HG03521 (cell line): ENCODE data around the gene REV3L.
A peak's percentile ranks its signal among the peaks of the same experiment; 100 is the strongest.
"Not testable (repeated sequence)": the region's sequence is repeated elsewhere in the genome, so short reads cannot be mapped to it uniquely, and the experiment has no call there.

ENCODE experiments used
- ATAC-seq: cut with Tn5 transposase; IDR thresholded peaks from one replicate; pipeline ENCODE4 v1.9.1; 2021; ENCODE audit warnings: mild to moderate bottlenecking, moderate library complexity; ENCODE audit not compliant: unreplicated experiment

Gene REV3L

DNA sequence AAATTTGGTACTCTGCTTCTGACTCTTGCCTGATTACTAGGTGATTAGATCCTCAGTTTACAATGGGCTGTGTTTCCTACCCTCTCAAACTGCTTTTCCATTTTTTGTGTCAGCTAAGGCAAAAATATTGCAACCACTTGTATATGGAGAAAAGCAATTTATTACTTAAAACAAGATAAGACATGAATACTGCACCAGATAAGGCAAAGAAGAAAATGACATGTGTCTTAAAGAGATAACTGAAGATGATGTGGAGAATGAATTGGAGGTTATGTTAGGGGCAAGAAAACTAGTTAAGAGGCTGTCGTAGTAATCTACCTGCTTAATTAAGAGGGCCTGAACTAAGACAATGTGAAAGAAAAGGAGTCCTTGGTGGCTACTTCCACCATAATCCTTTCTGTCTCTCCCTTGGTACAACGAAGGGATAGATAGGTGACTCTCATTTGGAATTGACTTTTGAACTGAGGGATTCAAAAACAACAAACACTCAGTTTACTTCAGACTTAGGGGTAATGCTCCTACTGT is 16.3 kb upstream of the REV3L start:
- ATAC-seq: no peak

DNA sequence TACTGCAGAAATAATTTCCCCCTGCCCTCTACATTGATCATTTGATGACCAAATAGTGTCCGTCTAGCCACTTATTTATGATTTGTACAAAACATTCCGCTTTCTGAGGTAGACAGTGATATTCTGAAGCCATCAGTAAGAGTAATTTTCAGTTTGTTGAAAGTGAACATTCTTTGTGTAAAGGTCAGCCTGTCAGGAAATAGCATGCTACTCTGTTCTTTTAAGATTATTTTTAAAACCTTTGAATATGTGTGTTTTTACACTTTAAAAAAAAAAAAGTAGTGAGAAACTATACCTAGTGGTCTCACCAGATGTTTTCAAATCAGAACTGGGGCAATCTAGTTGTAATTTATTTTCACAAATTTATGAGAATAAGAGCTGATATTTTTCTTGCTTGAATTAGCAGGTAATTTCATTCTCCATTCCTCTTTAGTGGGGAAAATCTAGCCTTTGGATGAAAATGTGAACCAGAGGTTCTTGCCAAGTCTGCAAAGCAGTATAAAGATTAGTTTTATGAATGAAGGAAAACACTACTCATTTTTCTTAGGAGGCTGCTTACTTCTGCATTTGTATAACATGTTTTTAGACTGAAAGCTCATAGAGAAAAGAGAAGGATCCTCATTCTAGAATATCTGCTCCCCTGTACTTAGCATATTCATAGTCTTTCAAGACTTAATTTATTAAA is 12.1 kb upstream of the REV3L start:
- no peak for ATAC-seq

GRCh38 chr6:111492499-111492898 is 9.5 kb upstream of the REV3L start:
- ATAC-seq: no peak

DNA sequence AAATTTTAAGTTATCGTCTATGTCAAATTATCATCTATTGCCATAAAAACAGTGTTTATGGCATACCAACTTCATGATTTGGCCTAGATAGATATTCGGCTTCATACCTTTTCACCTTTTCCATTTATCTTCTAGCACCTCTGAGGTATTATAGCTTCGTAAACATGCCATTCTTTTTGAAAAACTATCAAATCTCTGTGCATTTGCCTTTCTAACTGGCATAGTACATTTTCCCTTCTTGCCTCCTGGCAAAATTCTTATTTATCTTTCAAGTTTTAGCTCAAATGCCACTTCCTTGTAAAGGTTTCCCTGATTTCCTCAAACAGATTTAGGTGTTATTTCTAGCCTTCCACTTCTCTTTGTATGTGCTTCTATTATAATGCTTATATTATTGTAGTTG is 7.0 kb upstream of the REV3L start:
- ATAC-seq: no peak

DNA sequence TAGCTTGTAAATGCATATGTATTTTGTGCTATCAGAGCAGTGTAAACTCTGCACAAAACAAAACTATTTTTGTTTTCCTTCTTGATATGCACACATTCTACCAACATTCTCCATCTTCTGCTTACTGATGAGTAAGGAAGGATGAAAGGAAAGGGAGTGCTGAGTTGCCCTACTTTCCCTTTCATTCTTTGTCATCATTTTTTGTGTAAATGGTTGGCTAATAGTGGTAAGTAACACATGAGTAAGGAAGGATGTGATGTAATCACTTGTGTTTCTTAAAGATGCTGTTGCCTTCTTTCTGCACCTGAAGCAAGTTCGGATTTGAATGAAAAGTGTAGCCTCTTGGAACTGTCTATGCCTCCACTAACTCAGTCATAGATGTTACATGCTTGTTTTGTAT is 4.6 kb upstream of the REV3L start:
- no peak for ATAC-seq

- ATAC-seq: no peak
Measured at GRCh38 chr6:111486921-111487320, 3.9 kb upstream of the REV3L start.

DNA sequence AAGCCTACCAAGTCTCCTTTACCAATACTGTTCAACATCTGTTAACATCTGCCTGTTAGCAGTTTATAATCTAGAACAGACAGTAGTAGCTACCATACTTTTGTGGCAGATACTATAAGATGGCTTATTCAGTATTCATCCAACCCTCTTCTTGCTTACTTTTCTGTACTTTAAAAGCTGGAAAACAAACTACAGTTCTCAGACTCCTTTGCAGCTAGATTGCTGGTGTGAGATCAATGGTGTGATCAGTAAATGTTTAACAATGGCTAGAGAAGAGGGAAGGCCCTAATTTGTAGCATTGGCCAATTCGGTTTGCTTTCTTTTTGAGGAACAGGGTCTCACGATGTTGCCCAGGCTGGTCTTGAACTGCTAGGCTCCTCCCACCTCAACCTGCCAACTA is 3.5 kb upstream of the REV3L start:
- ATAC-seq: no peak

GRCh38 chr6:111485342-111485741 is 2.3 kb upstream of the REV3L start:
- no peak for ATAC-seq

DNA sequence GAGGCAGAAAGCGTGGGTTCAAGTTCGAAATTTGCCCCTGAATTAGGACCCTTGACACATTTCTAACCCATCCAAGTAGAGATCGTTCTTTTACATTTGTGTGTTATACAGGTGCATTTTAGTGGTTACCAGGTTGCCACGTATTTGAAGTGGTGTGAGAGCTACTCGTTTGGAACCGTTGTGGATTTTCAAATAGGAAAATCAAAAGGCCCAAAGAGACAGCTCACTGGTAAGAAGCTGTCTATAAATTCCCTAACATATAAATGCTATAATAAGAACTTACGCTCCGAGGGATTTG is 1.6 kb upstream of the REV3L start:
- no peak for ATAC-seq

- ATAC-seq: peak; percentile 52
Measured at GRCh38 chr6:111483736-111484632, 966 bp upstream of the REV3L start.

DNA sequence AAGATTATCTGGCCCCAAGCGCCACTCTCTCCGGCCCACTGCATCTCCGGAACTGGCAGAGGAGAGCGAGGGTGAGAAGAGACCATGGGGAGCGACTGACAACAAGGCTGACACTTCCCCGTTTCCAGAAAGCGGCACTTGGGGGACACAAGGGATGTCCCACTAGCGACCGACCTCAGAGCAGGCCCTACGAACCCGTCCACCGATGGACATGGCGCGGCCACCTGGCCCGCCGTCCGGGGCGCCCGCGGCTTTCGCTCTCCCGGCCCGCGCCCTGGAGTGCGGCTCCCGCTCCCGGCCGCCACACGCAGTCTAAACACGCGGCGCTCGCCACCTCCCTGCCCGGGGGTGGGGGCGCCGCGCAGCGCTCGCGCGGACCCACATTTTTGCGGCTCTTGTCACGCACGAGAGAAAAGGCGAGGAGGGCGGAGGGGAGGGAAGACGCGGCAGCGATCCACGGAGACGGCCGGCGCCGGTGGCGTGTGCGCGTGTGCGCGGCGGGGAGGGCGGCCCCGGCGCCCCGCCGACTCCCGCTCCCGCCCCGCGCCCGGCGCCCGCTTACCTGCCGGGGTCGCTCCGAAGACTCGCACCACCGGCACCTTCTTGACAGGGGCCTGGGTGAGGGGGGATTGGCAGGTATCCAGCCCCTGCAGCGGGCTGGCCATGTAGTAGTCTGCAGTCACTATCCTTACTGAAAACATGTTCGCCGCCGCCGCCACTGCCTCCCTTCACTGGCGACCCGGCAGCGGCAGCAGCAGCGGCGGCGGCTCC is 645 bp downstream of the REV3L start:
- ATAC-seq: peak; percentile 13

DNA sequence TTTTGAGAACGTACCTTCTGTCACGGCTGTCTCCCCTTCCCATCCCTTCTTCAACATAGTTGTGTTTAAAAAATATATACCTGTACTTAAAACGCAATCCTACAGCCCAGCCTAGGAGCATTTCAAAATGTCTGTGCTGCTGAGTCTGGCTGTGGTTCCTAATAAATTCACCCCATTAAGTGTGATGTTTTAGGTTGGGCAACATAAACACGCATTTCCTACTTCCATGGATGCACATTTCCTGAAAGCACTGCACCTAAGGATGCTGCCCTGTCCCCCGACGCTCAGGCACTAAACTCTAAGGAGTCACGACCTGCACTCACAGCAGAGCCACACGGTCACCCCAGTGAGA is 1.2 kb downstream of the REV3L start:
- no peak for ATAC-seq

DNA sequence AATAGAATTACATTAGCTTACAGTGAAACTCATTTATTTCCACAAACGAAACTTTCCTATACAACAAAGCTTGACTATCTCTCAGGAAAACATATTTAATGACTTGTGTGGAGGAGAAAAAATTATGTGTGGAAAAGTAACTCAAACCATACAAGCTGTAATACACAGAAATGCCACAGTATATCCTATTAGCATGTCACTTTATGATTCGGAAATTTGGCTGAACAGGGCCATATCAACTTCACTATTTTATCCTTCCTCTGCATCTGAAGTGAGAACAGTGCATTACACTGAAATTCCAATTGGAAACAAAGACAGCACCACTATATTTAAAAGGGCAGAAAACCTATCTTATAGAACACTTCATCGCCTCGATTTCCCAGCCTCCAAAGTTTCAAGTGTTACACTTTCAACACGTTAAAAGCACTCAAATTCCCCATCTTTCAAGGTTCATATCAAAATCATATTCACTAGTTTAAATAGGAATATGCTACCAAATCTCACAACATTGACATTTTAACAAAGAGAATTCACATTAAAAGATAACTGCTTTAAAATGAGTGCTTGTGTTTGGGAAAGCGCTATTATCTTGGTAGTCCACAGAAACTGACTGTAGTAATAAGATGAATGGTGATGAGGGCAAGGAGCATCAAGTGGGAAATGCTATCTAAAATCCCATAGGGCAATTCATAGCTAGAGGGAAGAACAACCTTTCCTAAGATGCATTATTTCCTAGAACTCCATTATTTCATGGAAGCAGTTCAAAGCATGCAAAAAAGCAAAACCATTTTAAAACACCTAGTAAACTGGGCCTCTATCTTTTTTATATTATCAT is 1.8 kb downstream of the REV3L start:
- ATAC-seq: no peak

DNA sequence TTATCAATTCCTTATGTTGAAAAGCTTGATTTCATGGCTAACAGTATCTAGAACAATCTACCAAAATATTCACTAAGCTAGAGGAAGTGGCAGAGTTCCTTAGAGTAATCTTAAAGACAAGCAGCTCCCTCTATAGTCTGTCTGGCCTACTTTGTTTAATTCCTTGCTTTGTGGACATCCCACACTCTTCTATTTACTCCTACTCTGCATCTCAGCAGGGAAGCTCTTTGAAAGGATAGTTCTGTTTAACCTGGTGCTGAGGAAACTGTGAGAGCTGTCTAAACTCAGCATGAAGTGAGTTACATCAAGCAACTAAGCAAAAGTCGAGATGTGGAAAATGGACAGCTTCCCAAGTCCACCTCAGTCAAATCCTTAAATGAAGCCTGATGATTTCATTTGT is 4.3 kb downstream of the REV3L start:
- peak; percentile 16 for ATAC-seq

DNA sequence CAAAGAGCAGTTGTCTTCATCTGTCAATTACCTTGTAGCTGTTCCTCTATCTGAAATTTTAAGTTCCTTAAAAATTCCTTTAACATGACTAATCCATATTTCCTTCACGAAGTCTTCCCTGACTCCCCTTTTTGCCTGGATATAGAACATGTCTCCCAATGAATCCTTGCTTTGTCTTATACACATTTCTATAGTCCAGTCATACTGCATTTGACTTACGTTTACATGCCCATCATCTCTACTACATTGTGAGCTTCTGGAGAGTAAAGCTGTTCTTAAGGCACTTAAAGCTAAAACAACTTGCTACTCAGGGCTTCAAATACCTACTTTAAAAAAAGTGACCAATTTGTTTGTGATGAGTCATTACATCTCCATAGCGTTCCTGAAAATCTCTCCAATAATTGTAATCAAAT is 4.9 kb downstream of the REV3L start:
- no peak for ATAC-seq

DNA sequence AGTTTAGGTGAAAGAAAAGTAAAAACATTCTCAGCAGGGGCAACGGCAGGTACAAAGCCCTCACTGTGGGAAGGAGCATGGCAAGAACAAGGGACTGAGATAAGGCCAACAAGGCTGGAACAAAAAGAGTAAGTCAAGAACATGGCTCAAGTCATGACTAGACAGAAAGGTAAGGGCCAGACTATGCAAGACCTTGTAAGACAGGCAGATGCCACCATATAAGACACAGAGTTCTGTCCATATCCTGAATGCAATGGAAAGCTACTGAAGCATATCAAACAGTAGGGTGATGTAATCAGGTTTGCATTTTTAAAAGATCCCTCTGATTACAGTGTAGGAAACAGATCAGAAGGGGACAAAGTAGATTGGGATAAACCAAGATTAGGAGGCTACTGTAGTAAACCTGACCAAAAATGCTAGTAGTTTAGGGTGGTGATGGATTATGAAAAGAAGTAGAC is 5.5 kb downstream of the REV3L start:
- no peak for ATAC-seq

GRCh38 chr6:111476061-111476460 is 7.0 kb downstream of the REV3L start:
- not testable (repeated sequence) for ATAC-seq

DNA sequence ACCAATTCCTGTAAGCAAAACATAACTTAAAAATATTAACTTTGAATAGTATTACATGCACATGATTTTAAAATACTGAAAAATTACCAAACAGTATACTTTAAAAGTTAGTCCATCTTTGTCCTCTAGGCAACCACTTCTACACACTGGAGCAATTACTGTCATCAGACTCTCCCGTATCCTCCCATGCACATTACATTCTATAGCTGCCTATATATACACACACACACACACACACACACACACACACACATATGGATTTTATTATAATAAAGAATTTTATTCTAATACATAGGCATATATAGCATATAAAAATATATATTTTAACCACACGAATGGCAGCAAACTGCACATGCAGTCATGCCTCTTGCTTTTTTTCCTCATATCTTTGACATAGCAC is 8.2 kb downstream of the REV3L start:
- ATAC-seq: no peak

DNA sequence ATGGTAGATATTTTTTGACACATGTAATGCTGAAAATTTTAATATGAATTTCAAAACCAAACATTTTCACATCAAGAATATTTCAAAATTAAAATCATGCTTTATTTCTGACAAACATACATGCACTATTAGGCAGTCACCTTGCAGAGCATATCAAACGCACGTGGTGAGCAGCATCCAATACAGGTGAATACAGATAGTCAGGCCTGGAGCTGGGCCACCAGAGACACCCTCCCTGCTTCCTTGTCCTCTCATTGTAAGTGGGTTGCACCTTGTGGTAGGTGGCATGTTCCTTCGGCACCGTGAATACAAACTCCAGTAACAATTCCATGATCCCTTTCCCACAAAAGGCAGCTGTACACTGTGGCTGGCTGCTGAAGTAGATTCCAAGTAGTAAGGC is 8.9 kb downstream of the REV3L start:
- ATAC-seq: no peak

- ATAC-seq: no peak
Measured at GRCh38 chr6:111472933-111473435, 10.0 kb downstream of the REV3L start.
